GM19351 (cell line): ENCODE results near the gene FGGY.

Source experiments
- ATAC-seq: cut with Tn5 transposase; IDR thresholded peaks from one replicate; pipeline ENCODE4 v1.9.1; 2021; ENCODE audit warnings: mild to moderate bottlenecking, moderate library complexity; ENCODE audit not compliant: unreplicated experiment

FGGY gene

GRCh38 chr1:59670662-59671061, 373.8 kb downstream of the FGGY start:
- ATAC-seq, result no peak

- ATAC-seq, result no peak
Observed at GRCh38 chr1:59671066-59671952, 374.4 kb downstream of the FGGY start.

- no peak for ATAC-seq
Observed at GRCh38 chr1:59671953-59672305, 375.0 kb downstream of the FGGY start.

- ATAC-seq, result no peak
Observed at GRCh38 chr1:59672851-59673572, 376.1 kb downstream of the FGGY start.

- no peak for ATAC-seq
Observed at GRCh38 chr1:59673573-59674450, 376.9 kb downstream of the FGGY start.

- ATAC-seq, result no peak
Observed at GRCh38 chr1:59674595-59674994, 377.7 kb downstream of the FGGY start.

DNA sequence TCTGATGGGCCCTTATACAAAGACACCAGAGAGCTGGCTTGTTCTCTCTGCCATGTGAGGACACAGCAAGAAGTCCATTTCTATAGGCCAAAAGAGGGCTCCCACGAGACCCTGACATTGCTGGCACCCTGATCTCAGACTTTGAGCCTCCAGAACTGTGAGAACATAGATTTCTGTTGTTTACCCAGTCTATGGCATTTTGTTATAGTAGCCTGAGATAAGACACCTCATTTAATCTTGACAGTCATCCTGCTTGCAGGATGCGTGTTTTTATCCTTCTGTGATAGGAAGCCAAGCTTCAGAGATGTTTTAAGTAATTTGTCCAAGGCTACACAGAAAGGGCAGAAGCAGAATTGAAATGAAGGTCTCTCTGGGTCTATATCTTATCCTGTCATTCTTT, 379.0 kb downstream of the FGGY start:
- no peak for ATAC-seq

DNA sequence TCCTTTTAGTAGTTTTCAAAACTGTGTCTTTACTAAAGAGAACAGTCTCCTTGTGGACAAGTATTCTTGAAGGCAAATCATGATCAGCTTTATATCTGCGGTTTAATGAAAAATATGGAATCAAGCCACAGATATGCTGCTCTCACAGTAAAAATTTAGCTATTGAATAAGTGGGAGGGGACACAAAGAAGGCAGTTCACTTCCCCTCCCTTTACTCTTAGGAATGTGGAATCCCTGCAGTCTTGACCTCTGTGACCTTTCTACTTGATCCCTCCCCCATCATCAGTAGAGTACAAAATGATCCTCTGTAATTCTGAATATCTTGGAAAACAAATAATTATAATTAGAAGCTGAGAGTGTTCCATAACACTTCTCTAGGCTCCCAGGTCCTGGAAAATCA, 381.1 kb downstream of the FGGY start:
- ATAC-seq, result no peak

DNA sequence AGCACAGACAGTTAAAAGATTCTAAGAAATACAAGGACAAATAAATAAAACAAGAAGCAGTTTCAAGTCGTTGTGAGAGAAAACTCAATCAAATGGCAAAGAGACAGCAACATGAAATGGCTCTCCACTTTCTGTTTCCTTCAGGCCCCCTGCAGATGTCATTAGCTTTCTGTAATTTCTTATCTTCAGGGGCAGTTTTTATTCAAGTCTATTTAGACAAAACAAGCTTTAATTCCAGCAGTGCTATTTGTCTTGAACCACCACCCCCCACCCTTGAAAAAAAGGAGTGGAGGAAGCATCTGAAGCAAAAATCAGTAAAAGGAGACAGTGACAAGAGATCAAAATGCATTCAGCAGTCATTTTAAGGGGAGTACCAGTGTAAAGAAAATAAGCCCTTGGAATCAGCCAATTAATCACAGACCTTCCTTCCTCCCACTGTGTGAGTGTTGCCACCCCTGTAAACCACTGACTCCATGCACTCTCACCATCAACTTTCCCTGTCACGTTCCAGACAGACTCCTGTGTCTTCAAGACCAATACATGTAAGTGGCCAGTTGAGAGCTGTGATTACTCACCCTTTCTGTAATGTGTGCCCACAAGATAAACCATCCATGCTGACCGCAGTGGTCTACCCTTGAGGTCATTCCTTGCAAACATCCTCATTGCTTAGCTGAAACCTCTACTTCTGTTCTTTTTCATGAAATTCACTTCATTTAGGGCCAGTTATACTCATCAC, 381.8 kb downstream of the FGGY start:
- no peak for ATAC-seq

DNA sequence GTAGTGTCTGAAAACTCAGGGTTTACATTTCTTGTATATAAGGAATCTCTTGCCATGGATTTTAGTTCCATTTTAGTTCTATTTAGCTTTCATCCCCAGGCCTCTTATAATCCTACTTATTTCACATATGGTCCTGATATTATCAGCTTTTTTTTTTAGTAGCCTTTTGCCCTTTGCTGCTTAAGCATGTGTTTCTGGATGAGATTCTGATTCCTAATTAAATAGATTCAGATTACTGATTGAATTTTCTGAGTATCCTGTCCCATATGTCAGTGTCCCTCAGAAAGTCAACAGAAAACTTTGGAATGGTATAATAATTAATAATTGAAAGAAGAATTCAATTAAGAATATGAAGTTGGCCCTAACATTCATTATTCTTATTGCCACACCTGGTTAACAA, 383.1 kb downstream of the FGGY start:
- ATAC-seq, result no peak

- ATAC-seq, result no peak
Observed at GRCh38 chr1:59682396-59683080, 385.6 kb downstream of the FGGY start.

GRCh38 chr1:59683197-59683596, 386.3 kb downstream of the FGGY start:
- no peak for ATAC-seq

DNA sequence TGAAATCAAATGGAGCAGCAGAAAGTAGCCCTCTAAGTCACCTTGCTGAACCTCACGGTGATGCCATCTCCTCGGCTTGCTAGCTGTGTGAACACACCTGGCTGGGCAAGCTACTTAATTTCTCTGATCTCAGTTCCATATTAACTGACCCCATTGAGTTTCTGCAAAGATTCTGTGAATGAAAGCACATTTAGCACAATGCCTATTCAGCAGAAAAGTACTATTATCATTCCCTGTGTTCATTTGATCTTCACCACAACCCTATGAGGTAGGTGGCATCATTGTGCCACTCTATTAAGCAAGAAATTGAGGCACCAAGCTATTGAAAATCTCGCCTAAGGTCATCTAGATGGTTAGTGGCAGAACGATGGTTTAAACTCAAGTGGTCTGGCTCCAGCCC, 387.8 kb downstream of the FGGY start:
- ATAC-seq, result no peak

GRCh38 chr1:59685101-59685500, 388.2 kb downstream of the FGGY start:
- ATAC-seq, result no peak

GRCh38 chr1:59685666-59686065, 388.8 kb downstream of the FGGY start:
- no peak for ATAC-seq

DNA sequence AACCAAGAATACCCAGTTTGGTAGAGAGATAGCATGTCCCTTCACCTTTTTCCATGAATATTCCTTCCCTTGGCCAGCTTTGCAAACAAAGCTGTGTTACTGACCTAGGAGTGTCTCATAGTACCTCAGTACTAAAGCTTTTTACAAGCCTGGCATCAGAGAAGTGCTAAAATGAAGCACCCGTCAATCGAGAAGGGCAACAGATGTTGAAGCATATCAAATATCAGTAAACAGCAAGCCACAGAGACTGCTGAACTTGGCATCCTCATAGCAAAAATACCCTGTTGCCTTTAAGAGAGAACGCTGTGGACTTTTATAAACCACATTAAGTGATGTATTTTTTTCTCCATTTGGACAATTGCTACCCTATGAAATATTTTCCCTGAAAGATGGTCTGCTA, 389.3 kb downstream of the FGGY start:
- ATAC-seq, result no peak

DNA sequence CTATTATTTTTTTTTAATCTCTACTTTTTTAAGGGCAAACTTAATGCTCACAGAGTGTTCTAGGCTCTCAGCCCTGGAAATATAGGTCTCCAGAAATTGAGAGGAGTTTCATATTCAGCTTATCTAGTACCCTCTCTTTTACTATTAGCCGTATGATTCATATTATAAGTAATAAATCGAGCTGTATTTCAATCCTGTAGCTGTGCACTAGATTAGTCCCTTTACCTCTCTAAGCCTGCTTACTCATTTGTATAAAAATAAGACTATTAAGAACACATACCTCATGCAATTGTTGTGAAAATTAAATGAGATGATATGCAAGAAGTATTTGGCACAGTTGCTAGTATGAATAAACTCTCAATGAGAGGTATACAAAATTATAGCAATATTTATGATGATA, 389.7 kb downstream of the FGGY start:
- no peak for ATAC-seq

DNA sequence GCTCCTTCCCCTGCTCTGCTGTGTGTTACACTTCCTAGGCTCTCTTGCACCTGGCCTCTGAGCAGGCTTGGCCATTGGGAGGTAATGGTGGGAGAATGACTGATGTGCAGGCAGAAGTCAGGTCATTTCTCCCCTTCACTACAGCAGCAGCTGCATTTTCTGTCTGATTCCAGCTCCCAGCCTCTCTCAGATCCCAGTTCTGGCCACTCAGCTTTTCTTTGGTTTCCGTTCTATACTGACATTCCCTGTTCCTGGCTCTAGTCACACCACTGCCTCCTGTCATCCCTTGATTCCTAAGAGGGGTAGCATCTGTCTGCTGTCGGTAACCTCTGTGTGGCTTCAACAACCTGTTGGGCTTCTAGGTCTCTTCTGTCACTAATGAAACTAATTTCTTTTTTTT, 390.2 kb downstream of the FGGY start:
- ATAC-seq, result no peak

- ATAC-seq, result no peak
Observed at GRCh38 chr1:59688976-59689375, 392.1 kb downstream of the FGGY start.

- ATAC-seq, result no peak
Observed at GRCh38 chr1:59689730-59690129, 392.8 kb downstream of the FGGY start.
